Activated CD4-positive, alpha-beta T cell treated with anti-CD3 and anti-CD28 coated beads for 36 hours (primary cell): Measurements from ENCODE around the gene CEBPA. TPM values are rescaled to one million over a fixed set of nuclear protein-coding genes. Genes with fewer than 3 reads are reported as not detected.

Experiments
- ATAC-seq: fragments of 200-7000 bp; cut with Tn5 transposase; one replicate; pipeline ENCODE4 v1.10.0; 2021; ENCODE audit warnings: mild to moderate bottlenecking, moderate library complexity
- CTCF ChIA-PET: fragments of 350-600 bp; sonication (Branson Sonifier 250); formaldehyde crosslinking; loops from one replicate; lab custom pipeline; 2021; ENCODE audit warnings: antibody characterized with exemption; lab: Charles Lee
- POLR2A ChIA-PET: fragments of 350-600 bp; sonication (Branson Sonifier 250); formaldehyde crosslinking; loops from one replicate; lab custom pipeline; 2021; ENCODE audit warnings: antibody characterized with exemption, inconsistent platforms; lab: Charles Lee
- DNase-seq: peaks from one replicate; pipeline ENCODE4 v3.0.0-alpha.2; 2020
- H3K27ac Mint-ChIP-seq: one replicate; pipeline ENCODE4 v1.8.0; 2021; ENCODE audit warnings: mixed read lengths
- H3K27me3 Mint-ChIP-seq: one replicate; pipeline ENCODE4 v1.8.0; 2021; ENCODE audit warnings: mixed read lengths
- H3K36me3 Mint-ChIP-seq: one replicate; pipeline ENCODE4 v1.8.0; 2021; ENCODE audit warnings: low read depth, mixed read lengths
- H3K4me1 Mint-ChIP-seq: one replicate; pipeline ENCODE4 v1.8.0; 2021; ENCODE audit warnings: mixed read lengths
- H3K4me3 Mint-ChIP-seq: one replicate; pipeline ENCODE4 v1.8.0; 2021; ENCODE audit warnings: mild to moderate bottlenecking, moderate library complexity, mixed read lengths
- H3K9me3 Mint-ChIP-seq: one replicate; pipeline ENCODE4 v1.8.0; 2021; ENCODE audit warnings: low read depth, mixed read lengths
- intact Hi-C, 2 experiments: fragments of 100-400 bp; cut with DNase I in 1 of 2; cut with micrococcal nuclease in 1 of 2; formaldehyde crosslinking; loops; one replicate each; pipeline versions ENCODE4 v1.14.2 to v1.15.1; 2022 to 2024; cut with DNase I, micrococcal nuclease
- total RNA-seq, 2 experiments: library from RNA; stranded (reverse); gene quantifications; one replicate each; pipeline ENCODE4 v1.2.3, GENCODE V29; 2021

CEBPA gene
- under 1 TPM in 1 of 2 experiments, not detected in 1; 0.11 TPM for total RNA-seq

- ATAC-seq (peak; percentile 95), DNase-seq (peak; percentile 78)
- intact Hi-C loops: loop anchor here (1.0 to 5.0 kb wide), 9 partner anchors 22 to 219 kb away; partner anchors contain the start of genes CEBPG (in 2 of the 2) and PEPD (in 1 of the 2)
- Mint-ChIP-seq H3K36me3 (no peaks in the 10 kb centered on the region), H3K27ac (no peak within 1 kb of the TSS), H3K9me3 (no peaks in the 10 kb centered on the region), H3K4me3 (peak within 1 kb of the TSS; percentile 45), H3K27me3 (peaks cover 33% of the 10 kb centered on the region), H3K4me1 (no peaks in the 10 kb centered on the region)
- CTCF ChIA-PET: interaction anchor here (0.6 to 1.8 kb wide), 5 partner anchors 47 to 158 kb away, joined by 3 to 5 read pairs (median 3); no protein-coding TSS in a partner anchor
- POLR2A ChIA-PET: interaction anchor here (1.5 kb wide), 1 partner anchor 71 kb away, joined by 4 read pairs; the partner anchor contains the start of gene CEBPG
Measured at GRCh38 chr19:33302175-33302973, at the start of gene CEBPA. Gene CEBPA, minus strand, starts transcription at chr19:33302534. Its CDS starts 120 bp downstream, at chr19:33302414.

- H3K27ac Mint-ChIP-seq: no peak overlapping the region
- no peak for DNase-seq
- intact Hi-C loops: no loop called here
- no peaks in the 10 kb centered on the region for H3K4me1 Mint-ChIP-seq
- H3K27me3 Mint-ChIP-seq: peaks cover 10% of the 10 kb centered on the region
- ATAC-seq: no peak
- H3K9me3 Mint-ChIP-seq: peaks cover 4% of the 10 kb centered on the region
- ChIA-PET CTCF (interaction anchor here (0.7 kb wide), 1 partner anchor 226 kb away, joined by 3 read pairs; no protein-coding TSS in a partner anchor), POLR2A (no interaction called here)
- H3K4me3 Mint-ChIP-seq: no peak overlapping the region
- H3K36me3 Mint-ChIP-seq: no peaks in the 10 kb centered on the region
Measured at GRCh38 chr19:33350538-33351309, 48.4 kb upstream of the CEBPA start.

GRCh38 chr19:33349319-33350289 lies 47.3 kb upstream of the CEBPA start:
- H3K9me3 Mint-ChIP-seq: no peaks in the 10 kb centered on the region
- no peaks in the 10 kb centered on the region for H3K36me3 Mint-ChIP-seq
- ATAC-seq (no peak), DNase-seq (no peak)
- peaks cover 17% of the 10 kb centered on the region for H3K27me3 Mint-ChIP-seq
- POLR2A ChIA-PET: no interaction called here
- no peak overlapping the region for H3K27ac Mint-ChIP-seq
- CTCF ChIA-PET: no interaction called here
- H3K4me3 Mint-ChIP-seq: no peak overlapping the region
- intact Hi-C loops: no loop called here
- no peaks in the 10 kb centered on the region for H3K4me1 Mint-ChIP-seq

- H3K36me3 Mint-ChIP-seq: no peaks in the 10 kb centered on the region
- no peak overlapping the region for H3K27ac Mint-ChIP-seq
- ATAC-seq (no peak), DNase-seq (no peak)
- H3K4me3 Mint-ChIP-seq: no peak overlapping the region
- ChIA-PET CTCF (interaction anchor here (0.5 kb wide), 1 partner anchor 38 kb away, joined by 3 read pairs; no protein-coding TSS in a partner anchor), POLR2A (no interaction called here)
- no peaks in the 10 kb centered on the region for H3K9me3 Mint-ChIP-seq
- intact Hi-C loops: no loop called here
- H3K4me1 Mint-ChIP-seq: no peaks in the 10 kb centered on the region
- peaks cover 19% of the 10 kb centered on the region for H3K27me3 Mint-ChIP-seq
Measured at GRCh38 chr19:33348301-33349010, 46.1 kb upstream of the CEBPA start.

GRCh38 chr19:33347300-33347699 lies 45.0 kb upstream of the CEBPA start:
- Mint-ChIP-seq H3K36me3 (no peaks in the 10 kb centered on the region), H3K27me3 (peaks cover 28% of the 10 kb centered on the region), H3K27ac (no peak overlapping the region), H3K9me3 (no peaks in the 10 kb centered on the region), H3K4me3 (no peak overlapping the region), H3K4me1 (no peaks in the 10 kb centered on the region)
- ChIA-PET CTCF (no interaction called here), POLR2A (no interaction called here)
- intact Hi-C loops: no loop called here
- DNase-seq (no peak), ATAC-seq (no peak)

- CTCF ChIA-PET: no interaction called here
- no peak overlapping the region for H3K27ac Mint-ChIP-seq
- no peaks in the 10 kb centered on the region for H3K36me3 Mint-ChIP-seq
- POLR2A ChIA-PET: no interaction called here
- H3K9me3 Mint-ChIP-seq: no peaks in the 10 kb centered on the region
- peaks cover 32% of the 10 kb centered on the region for H3K27me3 Mint-ChIP-seq
- no peak overlapping the region for H3K4me3 Mint-ChIP-seq
- no peaks in the 10 kb centered on the region for H3K4me1 Mint-ChIP-seq
- intact Hi-C loops: no loop called here
- DNase-seq: no peak
- no peak for ATAC-seq
Measured at GRCh38 chr19:33346665-33347064, 44.3 kb upstream of the CEBPA start.

GRCh38 chr19:33345163-33345562 lies 42.8 kb upstream of the CEBPA start:
- POLR2A ChIA-PET: no interaction called here
- no peak for ATAC-seq
- CTCF ChIA-PET: no interaction called here

GRCh38 chr19:33344573-33344925 lies 42.2 kb upstream of the CEBPA start:
- DNase-seq (no peak), ATAC-seq (no peak)
- H3K4me1 Mint-ChIP-seq: no peaks in the 10 kb centered on the region
- no peaks in the 10 kb centered on the region for H3K9me3 Mint-ChIP-seq
- ChIA-PET CTCF (interaction anchor here (0.7 kb wide), 1 partner anchor 166 kb away, joined by 3 read pairs; no protein-coding TSS in a partner anchor), POLR2A (no interaction called here)
- no peaks in the 10 kb centered on the region for H3K36me3 Mint-ChIP-seq
- H3K4me3 Mint-ChIP-seq: no peak overlapping the region
- intact Hi-C loops: no loop called here
- no peak overlapping the region for H3K27ac Mint-ChIP-seq
- peaks cover 36% of the 10 kb centered on the region for H3K27me3 Mint-ChIP-seq

More at GRCh38 chr19:33345163-33345562, 42.8 kb upstream of the CEBPA start:
- intact Hi-C loops: no loop called here
- H3K27me3 Mint-ChIP-seq: peaks cover 34% of the 10 kb centered on the region
- no peak overlapping the region for H3K4me3 Mint-ChIP-seq
- H3K27ac Mint-ChIP-seq: no peak overlapping the region
- no peaks in the 10 kb centered on the region for H3K9me3 Mint-ChIP-seq
- no peak for DNase-seq
- no peaks in the 10 kb centered on the region for H3K4me1 Mint-ChIP-seq
- no peaks in the 10 kb centered on the region for H3K36me3 Mint-ChIP-seq

- intact Hi-C loops: no loop called here
- ATAC-seq (no peak), DNase-seq (no peak)
- ChIA-PET POLR2A (no interaction called here), CTCF (interaction anchor here (0.7 to 0.8 kb wide), 2 partner anchors 166 to 368 kb away, joined by 3 read pairs; no protein-coding TSS in a partner anchor)
- H3K27me3 Mint-ChIP-seq: peaks cover 36% of the 10 kb centered on the region
- no peaks in the 10 kb centered on the region for H3K36me3 Mint-ChIP-seq
- no peaks in the 10 kb centered on the region for H3K9me3 Mint-ChIP-seq
- no peak overlapping the region for H3K27ac Mint-ChIP-seq
- no peak overlapping the region for H3K4me3 Mint-ChIP-seq
- no peaks in the 10 kb centered on the region for H3K4me1 Mint-ChIP-seq
Measured at GRCh38 chr19:33343859-33344572, 41.7 kb upstream of the CEBPA start.

- H3K4me1 Mint-ChIP-seq: no peaks in the 10 kb centered on the region
Measured at GRCh38 chr19:33343301-33343700, 41.0 kb upstream of the CEBPA start.

More at GRCh38 chr19:33343301-33343700, 41.0 kb upstream of the CEBPA start:
- Mint-ChIP-seq H3K36me3 (no peaks in the 10 kb centered on the region), H3K27ac (no peak overlapping the region), H3K4me3 (no peak overlapping the region), H3K9me3 (no peaks in the 10 kb centered on the region), H3K27me3 (peaks cover 36% of the 10 kb centered on the region)
- POLR2A ChIA-PET: no interaction called here
- intact Hi-C loops: no loop called here
- no peak for ATAC-seq
- DNase-seq: no peak
- CTCF ChIA-PET: interaction anchor here (0.8 kb wide), 1 partner anchor 368 kb away, joined by 3 read pairs; no protein-coding TSS in a partner anchor
